Stimulated activated CD4-positive, alpha-beta T cell treated with anti-CD3 and anti-CD28 coated beads, Interleukin-12 subunit alpha, Interleukin-12 subunit beta, amount 100 ng/mL, for 4 hours (primary cell): ENCODE data around the gene ZNF33A.
"Not testable (repeated sequence)": the region's sequence is repeated elsewhere in the genome, so short reads cannot be mapped to it uniquely, and the experiment has no call there.

Source experiments
- DNase-seq: peaks from one replicate; pipeline ENCODE4 v3.0.0-alpha.2; 2020

The ZNF33A gene

DNA sequence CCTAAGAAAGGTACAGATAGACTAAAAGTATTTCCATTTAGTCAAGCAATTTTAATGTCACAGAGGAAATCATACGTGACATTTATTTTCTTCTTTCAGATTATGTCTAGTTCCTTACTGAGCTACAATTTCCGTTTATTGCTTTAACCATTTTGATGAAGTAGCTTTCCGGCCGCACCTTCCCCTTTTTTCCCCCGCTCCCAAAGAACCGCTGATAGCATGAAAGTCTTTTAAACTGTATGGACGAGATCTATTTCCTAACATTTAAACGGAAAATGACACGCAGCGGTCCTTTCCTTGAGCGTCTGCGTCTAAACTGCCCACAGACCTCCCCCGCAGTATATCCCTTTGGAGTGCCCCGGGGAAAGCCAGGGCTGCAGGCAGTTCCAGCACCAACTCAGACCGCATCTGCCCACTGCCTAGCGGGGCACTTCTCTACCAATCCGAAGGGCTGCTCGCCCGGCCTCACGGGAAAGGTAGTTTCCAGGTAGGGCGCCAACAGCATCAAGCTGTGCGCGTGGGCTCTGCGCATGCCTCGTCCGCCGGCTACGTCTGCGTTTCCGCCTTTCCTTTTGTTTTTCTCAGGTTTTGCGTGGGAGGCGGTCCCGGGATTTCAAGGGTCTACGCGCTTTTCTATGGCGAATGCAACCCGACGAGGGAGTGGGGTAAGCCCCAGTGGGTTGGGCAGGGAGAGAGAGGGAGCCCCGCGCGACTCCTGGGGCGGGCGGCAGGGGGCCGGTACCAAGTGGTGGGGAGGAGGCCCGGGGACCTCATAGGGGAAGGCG is at the start of gene ZNF33A:
TSS of gene ZNF33A (plus strand) at position 557 of the 785 bp plus-strand sequence. CDS start 1,667 bp downstream, outside the sequence.
- peak; percentile 88 for DNase-seq

DNA sequence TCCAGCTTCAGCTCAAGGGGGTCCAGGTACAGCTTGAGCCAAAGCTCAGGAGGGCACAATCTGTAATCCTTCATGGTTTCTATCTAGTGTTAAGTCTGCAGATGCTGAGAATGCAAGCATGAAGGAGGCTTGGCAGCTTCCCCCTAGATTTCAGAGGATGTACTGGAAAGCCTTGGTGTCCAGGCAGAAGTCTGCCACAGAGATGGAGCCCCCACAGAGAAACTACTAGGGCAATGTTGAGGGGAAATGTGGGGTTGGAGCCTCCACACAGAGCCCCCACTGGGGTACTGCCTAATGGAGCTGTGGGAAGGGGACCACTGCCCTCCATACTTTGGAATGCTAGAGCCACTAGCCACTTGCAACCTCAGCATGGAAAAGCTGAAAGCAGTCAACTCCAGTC is 45.5 kb upstream of the ZNF33A start:
- no peak for DNase-seq

DNA sequence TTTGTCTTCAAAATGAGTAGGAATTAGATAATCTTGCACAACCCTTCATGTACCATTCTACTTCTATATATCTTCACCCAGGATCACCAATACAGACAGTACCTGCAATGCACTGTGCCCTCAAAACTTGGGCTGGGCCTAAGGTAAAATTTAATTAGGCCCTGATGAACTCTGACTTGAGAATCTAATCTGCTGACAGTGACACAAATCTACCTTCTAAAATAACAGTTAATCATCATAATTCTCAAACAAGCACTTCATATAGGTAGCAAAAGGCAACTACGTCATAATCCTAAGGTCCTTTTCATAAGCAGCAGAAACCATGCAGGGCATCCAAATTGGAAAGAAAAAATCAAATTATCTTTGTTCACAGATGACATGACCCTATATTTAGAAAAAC is 38.1 kb upstream of the ZNF33A start:
- no peak for DNase-seq

DNA sequence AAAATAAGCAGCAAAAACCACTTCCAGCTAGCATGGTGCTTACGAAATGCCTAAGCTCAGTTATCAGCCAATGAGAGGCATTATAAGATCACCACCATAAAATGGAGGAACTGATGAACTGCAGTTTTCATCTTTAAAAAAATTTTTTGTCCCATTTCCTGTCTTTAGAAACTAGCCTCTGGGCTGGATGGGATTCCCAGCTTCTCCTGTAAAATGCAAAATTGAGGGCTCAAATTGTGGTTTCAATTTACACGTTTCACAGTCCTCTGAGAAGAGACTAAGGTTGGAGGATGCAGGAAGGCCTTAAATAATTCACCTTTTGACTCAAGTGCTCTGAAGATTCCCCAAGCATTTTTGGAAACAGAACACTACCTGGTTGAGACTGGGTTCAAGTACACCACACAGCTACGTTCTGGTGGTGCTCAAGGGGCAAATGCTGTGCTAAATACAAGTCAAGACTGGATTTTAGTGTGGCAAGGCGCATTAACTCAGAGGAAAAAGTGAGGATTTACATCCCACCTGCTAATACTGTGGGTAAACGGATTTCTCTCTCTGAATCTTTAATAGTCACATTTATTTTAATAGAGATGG is 35.0 kb upstream of the ZNF33A start:
- DNase-seq: no peak

DNA sequence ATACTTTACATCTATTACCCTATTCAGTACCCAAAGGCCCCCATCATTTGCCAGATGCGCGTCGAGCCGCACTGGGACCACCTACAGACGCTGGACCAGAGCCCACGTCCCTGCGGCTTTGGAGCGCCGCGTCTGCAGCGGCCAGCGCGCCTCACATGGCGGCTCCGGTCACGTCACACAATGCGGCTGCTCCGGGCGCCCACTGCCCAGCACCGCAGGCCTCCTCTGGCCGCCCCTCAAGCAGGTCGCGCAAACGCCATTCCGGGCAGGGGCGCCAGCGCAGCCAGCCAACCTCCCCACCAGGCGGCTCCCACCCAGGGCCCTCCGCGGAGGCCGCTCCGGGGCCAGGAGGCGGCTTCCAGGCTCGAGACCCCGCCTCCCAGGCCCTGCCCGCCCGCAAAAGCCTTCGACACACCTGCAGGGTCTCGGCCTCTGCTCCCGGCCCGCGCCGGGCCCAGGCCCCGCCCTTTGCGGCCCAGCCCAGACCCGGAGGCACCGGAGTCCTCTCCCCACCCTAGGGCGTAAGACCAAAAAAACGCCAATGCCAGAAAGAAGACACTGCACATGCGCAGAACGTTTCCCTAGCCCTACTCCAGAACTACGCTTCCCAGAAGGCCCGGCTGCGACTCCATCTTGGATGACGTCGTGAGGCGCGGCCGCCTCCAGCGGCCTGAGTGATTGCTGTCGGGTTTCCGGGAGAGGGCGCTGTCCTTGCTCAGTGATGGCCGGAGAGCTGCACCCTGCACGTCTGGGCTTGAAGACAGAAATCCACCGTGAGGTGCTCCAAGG is 34.2 kb upstream of the ZNF33A start, which contains the start of gene ZNF25:
TSS of gene ZNF25 (minus strand) at position 557 of the 789 bp plus-strand sequence. CDS start 4,925 bp downstream, outside the sequence.
- peak; percentile 95 for DNase-seq

DNA sequence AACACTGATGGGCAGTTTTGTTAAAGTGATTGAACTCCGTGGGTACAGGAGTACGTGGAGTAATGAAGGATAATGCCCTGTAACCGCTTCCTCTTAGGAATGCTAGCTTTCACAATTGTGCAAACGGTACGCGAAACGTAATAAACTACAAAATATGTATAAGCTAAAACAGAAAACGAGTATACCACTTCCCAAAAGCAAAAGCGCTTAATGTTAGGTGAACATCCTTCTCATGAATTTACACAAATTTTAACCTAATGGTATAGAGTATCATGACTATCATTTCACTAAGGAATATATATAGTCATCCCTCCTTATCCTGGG is 33.6 kb upstream of the ZNF33A start:
- DNase-seq: no peak

DNA sequence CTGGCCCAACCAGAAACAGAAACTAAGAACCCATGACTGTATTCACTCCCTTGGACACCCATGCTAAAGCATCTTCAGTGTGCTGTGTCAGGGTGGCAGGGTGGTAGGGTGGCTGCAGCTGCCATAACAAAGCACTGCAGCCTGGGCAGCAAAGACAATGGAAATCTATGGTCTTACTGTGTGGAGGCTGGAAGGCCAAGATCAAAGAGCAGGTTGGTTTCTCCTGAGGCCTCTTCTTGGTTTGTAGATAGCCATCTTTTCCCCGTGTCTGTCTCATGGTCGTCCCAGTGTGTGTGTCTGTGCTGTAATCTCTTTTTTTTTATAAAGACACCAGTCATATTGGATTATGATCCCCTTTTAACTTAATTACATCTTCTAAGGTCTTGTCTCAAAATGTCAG is 18.8 kb upstream of the ZNF33A start:
- DNase-seq: no peak

DNA sequence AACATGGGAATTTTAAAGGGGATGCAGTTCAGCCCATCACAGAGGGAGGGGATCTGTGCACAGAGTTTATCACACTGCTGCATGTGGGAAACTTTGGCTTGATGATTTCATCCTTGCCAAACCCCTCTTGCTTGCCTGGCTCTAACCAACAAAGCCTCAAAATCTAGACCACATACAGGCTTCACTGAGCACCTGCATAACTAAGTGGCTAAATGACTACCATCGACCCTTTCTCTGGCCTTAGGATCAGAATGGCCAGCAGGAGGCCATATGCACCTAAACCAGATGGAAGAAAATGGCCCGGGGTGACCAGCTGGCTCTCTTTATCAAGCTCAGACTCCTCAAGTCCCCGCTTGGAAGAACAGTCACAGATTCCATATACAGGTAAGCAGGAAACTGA is 18.4 kb upstream of the ZNF33A start:
- DNase-seq: no peak

DNA sequence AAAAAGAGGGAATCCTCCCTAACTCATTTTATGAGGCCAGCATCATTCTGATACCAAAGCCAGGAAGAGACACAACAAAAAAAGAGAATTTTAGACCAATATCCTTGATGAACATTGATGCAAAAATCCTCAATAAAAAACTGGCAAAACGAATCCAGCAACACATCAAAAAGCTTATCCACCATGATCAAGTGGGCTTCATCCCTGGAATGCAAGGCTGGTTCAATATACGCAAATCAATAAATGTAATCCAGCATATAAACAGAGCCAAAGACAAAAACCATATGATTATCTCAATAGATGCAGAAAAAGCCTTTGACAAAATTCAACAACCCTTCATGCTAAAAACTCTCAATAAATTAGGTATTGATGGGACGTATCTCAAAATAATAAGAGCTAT is 11.6 kb upstream of the ZNF33A start:
- DNase-seq: not testable (repeated sequence)

DNA sequence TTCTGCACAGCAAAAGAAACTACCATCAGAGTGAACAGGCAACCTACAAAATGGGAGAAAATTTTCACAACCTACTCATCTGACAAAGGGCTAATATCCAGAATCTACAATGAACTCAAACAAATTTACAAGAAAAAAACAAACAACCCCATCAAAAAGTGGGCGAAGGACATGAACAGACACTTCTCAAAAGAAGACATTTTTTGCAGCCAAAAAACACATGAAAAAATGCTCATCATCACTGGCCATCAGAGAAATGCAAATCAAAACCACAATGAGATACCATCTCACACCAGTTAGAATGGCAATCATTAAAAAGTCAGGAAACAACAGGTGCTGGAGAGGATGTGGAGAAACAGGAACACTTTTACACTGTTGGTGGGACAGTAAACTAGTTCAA is 10.0 kb upstream of the ZNF33A start:
- not testable (repeated sequence) for DNase-seq

DNA sequence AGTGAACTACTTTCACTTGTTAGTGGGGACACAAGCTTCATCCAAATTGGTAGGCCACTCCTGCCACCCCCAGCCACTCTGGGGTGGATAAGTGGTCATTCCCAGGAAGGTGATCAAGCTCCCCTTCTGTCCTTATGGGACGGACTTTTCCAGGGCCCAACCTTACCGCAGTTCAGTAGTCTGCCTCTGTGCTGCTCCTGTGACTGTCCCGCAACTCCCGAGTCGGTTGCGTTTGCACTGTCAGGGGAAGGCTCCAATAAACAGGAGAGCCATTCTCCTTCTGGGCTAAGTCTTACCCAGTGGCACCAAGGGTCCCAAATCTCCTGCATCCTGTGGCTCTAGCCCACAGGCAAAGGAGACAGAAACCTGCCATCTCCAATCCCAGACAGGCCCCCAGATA is 7.4 kb upstream of the ZNF33A start:
- DNase-seq: no peak

DNA sequence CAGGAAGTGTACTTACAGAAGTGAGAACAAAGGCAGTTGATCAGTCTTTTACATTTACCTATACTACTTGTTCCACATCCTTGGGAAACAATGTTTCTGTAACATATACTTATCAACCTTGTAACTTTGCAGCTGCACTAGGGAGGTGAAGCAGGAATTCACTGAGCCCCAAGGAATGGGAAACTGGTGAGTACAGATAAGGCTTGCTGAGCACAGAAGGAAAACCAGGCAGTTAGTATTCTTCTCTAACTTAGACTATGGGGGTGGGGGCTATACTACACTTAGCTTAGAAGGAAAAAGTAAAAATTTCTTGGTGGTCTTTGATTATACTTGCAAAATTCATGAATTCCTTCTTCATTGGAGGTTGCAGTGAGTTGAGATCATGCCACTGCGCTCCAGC is 6.9 kb upstream of the ZNF33A start:
- DNase-seq: no peak

DNA sequence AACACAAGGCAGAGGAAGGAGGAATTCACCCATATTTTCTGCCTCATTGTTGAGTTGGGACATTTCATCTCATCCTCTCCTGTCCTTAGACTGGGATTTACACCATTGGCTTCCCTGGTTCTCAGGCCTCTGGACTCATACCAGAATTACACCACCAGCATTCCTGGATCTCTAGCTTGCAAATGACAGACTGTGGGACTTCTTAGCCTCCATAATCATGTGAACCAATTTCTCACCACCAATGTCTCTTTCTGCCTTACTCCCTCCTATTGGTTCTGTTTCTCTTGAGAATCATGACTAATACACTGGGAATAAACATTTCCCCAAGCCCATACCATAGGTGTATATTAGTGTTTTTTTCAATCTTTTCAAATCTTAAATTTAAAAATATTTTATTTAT is 2.9 kb upstream of the ZNF33A start:
- no peak for DNase-seq

DNA sequence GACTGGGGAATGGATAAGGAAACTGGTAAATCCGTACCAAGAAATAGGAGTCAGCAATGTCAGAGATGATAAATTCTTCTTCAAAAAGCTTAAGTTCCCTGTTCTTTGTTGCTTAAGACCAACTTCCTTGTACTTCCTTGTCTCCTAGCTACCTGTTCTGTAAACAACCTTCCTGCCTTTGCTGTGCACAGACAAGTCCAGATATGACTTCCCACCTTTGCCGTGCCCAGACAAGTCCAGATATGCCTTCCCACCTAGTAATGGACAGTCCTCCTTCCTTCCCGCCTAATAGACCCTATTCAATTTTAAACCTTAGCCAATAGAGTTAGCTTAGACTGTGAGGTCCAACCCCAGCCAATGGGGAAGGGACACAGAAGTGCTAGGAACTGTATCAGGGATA is 2.5 kb upstream of the ZNF33A start:
- no peak for DNase-seq

DNA sequence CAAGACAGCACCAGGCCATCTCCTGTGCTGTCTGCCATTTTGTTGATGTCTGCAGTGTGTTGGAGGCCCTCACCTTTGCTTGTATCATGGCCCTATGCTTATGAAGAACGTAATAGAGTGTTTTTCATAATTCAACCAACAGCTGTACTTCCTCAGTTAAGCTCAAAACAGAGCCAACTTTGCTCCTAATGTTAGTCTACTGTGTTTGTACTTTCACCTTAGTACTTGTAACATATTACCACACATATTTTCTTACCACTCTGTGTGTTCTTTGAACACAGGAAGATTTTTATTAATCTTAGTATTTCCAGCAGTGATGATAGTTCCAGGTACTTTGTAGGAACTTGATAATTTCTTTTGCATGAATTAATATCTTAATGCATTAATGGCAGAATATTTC is 5.9 kb downstream of the ZNF33A start:
- no peak for DNase-seq

DNA sequence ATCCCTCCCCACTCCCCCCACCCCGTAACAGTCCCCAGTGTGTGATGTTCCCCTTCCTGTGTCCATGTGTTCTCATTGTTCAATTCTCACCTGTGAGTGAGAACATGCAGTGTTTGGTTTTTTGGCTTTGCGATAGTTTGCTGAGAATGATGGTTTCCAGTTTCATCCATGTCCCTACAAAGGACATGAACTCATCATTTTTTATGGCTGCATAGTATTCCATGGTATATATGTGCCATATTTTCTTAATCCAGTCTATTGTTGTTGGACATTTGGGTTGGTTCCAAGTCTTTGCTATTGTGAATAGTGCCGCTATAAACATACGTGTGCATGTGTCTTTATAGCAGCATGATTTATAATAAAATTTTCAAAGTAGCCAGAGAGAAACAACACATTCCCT is 8.6 kb downstream of the ZNF33A start:
- DNase-seq: not testable (repeated sequence)

DNA sequence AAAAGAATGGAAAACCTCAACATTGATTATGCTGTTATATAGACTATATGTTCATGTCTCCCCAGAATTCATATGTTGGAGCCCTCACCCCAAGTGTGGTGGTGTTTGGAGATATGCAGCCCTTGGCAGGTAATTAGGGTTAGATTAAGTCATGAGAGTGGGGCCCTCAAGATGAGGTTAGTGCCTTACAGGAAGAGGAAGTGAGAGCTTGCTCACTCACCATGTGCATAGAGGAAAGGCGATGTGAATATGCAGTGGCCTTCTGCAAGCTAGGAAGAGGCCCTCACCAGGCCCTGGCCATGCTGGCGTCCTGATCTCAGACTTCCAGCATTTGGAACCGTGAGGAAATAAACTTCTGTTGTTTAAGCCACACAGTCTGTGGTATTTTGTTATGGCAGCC is 14.8 kb downstream of the ZNF33A start:
- DNase-seq: no peak

DNA sequence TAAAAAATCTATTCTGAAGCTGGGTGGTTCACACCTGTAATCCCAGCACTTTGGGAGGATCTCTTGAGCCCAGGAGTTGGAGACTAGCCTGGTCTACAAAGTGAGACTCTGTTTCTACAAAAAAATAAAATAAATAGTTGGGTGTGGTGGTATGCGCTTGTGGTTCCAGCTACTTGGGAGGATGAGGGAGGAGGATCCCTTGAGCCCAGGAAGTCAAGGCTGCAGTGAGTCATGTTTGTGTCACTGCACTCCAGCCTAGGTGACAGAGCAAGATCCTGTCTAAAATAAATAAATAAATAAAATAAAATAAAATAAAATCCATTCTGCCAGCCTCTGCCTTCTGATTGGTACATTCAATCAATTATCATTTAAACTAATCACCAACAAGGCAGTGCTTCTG is 17.5 kb downstream of the ZNF33A start:
- no peak for DNase-seq

DNA sequence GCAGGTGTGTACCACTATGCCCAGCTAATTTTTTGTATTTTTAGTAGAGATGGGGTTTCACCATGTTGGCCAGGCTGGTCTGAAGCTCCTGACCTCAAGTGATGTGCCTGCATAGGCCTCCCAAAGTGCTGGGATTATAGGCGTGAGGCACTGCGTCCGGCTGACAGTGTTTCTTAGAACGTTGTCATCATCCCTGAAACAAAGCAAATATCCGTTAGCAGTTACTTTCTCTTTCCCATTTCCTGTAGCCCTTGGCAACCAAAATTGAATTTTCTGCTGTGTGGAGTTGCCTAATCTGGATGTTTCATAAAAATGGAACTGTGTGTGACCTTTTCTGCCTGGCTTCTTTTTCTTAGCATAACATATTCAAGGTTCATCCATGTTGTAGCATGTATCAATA is 22.4 kb downstream of the ZNF33A start:
- DNase-seq: no peak

DNA sequence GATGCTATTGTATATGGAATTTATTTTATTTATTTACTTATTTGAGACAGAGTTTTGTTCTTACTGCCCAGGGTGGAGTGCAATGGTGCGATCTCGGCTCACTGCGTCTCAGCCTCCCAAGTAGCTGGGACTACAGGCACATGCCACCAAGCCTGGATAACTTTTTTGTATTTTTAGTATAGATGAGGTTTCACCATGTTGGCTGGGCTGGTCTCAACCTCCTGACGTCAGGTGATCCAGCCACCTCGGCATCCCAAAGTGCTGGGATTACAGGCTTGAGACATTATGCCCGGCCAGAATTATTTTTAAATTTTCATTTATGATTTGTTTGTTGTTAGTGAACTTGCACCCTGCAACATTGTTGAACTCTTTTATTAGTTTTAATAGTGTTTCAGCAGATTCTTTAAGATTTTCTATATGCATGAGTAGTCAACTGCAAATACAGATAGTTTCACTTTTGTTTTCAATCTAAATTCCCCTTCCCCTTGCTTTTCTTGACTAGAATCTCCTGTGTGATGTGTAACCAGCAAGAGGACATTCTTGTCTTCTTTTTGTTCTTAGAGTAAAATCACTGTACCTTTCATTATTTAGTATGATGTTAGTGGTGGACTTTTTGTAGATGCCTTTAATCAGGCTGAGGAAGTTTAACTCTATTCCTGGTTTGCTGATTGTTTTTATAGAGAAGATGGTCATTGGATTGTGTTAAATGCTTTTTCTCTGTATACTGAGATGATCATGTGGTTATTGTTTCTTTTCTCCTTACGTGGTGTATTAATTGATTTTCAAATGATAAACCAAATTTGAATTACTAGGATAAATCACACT is 27.8 kb downstream of the ZNF33A start:
- no peak for DNase-seq

DNA sequence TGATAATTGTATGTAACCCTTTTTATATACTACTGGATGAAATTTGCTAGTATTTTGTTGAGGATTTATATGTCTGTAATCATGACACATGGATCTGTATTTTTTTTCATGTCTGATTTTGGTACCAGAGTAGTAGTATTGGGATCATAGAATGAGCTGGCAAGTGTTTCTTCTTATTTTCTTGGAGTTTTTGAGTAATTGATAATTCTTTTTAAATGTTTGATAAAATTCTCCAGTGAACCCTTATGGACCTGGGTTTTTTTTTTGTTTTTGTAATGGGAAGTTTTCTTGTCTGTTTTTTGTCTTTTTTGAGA is 28.4 kb downstream of the ZNF33A start:
- DNase-seq: no peak

DNA sequence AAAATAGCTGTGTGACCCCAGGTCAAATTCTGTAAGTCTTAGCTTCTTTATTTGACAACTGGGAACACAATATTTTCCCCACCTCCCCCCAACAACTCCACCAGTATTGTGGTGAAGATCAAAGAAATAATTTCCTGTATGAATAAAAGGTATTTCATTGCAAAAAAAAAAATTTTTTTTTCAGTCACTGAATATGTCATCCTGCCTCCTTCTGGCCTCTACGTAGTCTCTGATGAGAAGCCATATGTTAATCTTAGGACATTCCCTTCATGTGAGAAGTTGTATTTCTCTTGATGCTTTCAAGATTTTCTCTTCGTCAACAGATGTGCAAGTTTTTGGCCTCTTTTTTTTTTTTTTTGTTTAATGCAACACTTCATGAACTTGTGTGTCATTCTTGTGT is 33.0 kb downstream of the ZNF33A start:
- DNase-seq: no peak

DNA sequence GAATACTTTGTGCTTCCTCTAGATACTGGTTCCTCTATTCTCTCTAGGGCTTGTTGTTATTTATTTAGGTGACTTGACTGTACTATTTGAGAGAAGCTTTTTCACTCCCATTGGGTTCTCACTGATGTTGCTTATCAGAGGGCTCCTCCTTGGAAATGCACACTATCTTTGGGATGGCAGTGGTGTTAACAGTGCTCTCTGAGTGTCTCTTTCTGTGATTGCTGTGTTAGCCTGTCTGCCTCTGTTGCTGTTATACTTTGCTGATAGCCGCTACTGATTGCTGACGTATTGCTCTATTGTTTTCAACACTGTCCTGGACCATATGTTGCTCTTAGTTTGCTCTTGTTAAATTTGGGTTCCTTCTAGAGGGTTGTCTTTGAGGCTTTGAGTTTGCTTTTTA is 34.7 kb downstream of the ZNF33A start:
- DNase-seq: no peak
